B cell (primary cell): ENCODE data around the gene SCMH1. TPM values are rescaled to one million over a fixed set of nuclear protein-coding genes. Genes with fewer than 3 reads are reported as not detected.
"Not testable (repeated sequence)": the region's sequence is repeated elsewhere in the genome, so short reads cannot be mapped to it uniquely, and the experiment has no call there.

Source experiments
- ATAC-seq: fragments of 200-7000 bp; cut with Tn5 transposase; one replicate; pipeline ENCODE4 v1.10.0; 2021; ENCODE audit warnings: low read depth, mild to moderate bottlenecking, moderate number of reproducible peaks, moderate library complexity
- CTCF ChIA-PET: fragments of 350-600 bp; sonication (Branson Sonifier 250); formaldehyde crosslinking; loops from one replicate; lab custom pipeline; 2021; ENCODE audit warnings: antibody characterized with exemption, inconsistent platforms; lab: Charles Lee
- POLR2A ChIA-PET: fragments of 350-600 bp; sonication (Branson Sonifier 250); formaldehyde crosslinking; loops from one replicate; lab custom pipeline; 2021; ENCODE audit warnings: antibody characterized with exemption; lab: Charles Lee
- DNase-seq: peaks from one replicate; pipeline ENCODE4 v3.0.0; 2013
- H2AFZ ChIP-seq: 2 replicates; pipeline ENCODE4 v1.6.1; 2012; ENCODE audit warnings: mild to moderate bottlenecking, low read depth, low read length; ENCODE audit not compliant: insufficient read depth, poor library complexity, severe bottlenecking
- H3K27ac ChIP-seq, 2 donors: 1 replicate in 1 of 2; 2 replicates in 1 of 2; pipeline ENCODE4 v1.5.1; 2012 to 2013; ENCODE audit warnings: low read length in 2 of 2, mild to moderate bottlenecking in 2 of 2, moderate library complexity in 1 of 2
- H3K27me3 ChIP-seq, 4 experiments: fragments of 200-600 bp in 1 of 4; sonication (generic) in 1 of 4; replicated peaks in 1 of 4; 1 replicate in 2 of 4; 2 replicates in 2 of 4; pipeline versions ENCODE4 v1.6.1 to v1.7.0; 2013 to 2016; ENCODE audit warnings: low read length in 3 of 4, mild to moderate bottlenecking in 2 of 4, mixed read lengths in 1 of 4, moderate library complexity in 1 of 4; ENCODE audit not compliant: insufficient read depth in 4 of 4, control insufficient read depth in 3 of 4; ENCODE audit errors: control extremely low read depth in 1 of 4
- H3K36me3 ChIP-seq, 2 experiments: replicated peaks in 1 of 2; 1 replicate in 1 of 2; 2 replicates in 1 of 2; pipeline versions ENCODE4 v1.6.1 to v1.7.1; 2013; ENCODE audit warnings: low read length in 1 of 2; ENCODE audit not compliant: insufficient read depth in 2 of 2, control insufficient read depth in 1 of 2; ENCODE audit errors: control extremely low read depth in 1 of 2, extremely low read depth in 1 of 2
- H3K4me1 ChIP-seq, 2 donors: fragments of 200-600 bp in 1 of 2; sonication (generic) in 1 of 2; 1 replicate in 1 of 2; 2 replicates in 1 of 2; pipeline versions ENCODE4 v1.5.1 to v1.6.1; 2013 to 2017; ENCODE audit warnings: low read length in 2 of 2; ENCODE audit not compliant: control insufficient read depth in 2 of 2, insufficient read depth in 2 of 2
- H3K4me2 ChIP-seq: replicated peaks from 2 replicates; pipeline ENCODE3; 2012; ENCODE audit warnings: mild to moderate bottlenecking, low read depth, low read length; ENCODE audit not compliant: poor library complexity, severe bottlenecking
- H3K4me3 ChIP-seq, 5 experiments: fragments of 200-600 bp in 1 of 5; sonication (generic) in 1 of 5; 1 replicate in 3 of 5; 2 replicates in 2 of 5; pipeline versions ENCODE4 v1.5.1 to v1.7.0; 2011 to 2016; ENCODE audit warnings: low read length in 4 of 5, mild to moderate bottlenecking in 4 of 5, low read depth in 2 of 5, control low read depth in 1 of 5, moderate library complexity in 1 of 5; ENCODE audit not compliant: insufficient read depth in 1 of 5; ENCODE audit errors: control extremely low read depth in 1 of 5, extremely low read depth in 1 of 5
- H3K79me2 ChIP-seq: fragments of 200-600 bp; sonication (generic); one replicate; pipeline ENCODE4 v1.6.0; 2016; ENCODE audit warnings: low read length; ENCODE audit not compliant: control insufficient read depth, insufficient read depth
- H3K9ac ChIP-seq: fragments of 200-600 bp; sonication (generic); 2 replicates; pipeline ENCODE4 v1.6.1; 2017; ENCODE audit warnings: mild to moderate bottlenecking, low read length, moderate library complexity
- H3K9me3 ChIP-seq, 3 donors: one replicate each; pipeline versions ENCODE4 v1.6.1 to v1.7.1; 2013; ENCODE audit warnings: low read length in 2 of 3; ENCODE audit not compliant: control insufficient read depth in 2 of 3, insufficient read depth in 1 of 3; ENCODE audit errors: control extremely low read depth in 1 of 3
- H4K20me1 ChIP-seq: 2 replicates; pipeline ENCODE4 v1.6.0; 2012; ENCODE audit warnings: mild to moderate bottlenecking, low read length; ENCODE audit not compliant: insufficient read depth, control insufficient read depth, poor library complexity, severe bottlenecking
- H3K27ac Mint-ChIP-seq: one replicate; pipeline ENCODE4 v1.8.0; 2021; ENCODE audit warnings: mixed read lengths
- H3K27me3 Mint-ChIP-seq: one replicate; pipeline ENCODE4 v1.8.0; 2021; ENCODE audit warnings: mixed read lengths
- H3K4me1 Mint-ChIP-seq: one replicate; pipeline ENCODE4 v1.8.0; 2021; ENCODE audit warnings: mixed read lengths
- H3K4me3 Mint-ChIP-seq: one replicate; pipeline ENCODE4 v1.8.0; 2021; ENCODE audit warnings: mixed read lengths
- H3K9me3 Mint-ChIP-seq: one replicate; pipeline ENCODE4 v1.8.0; 2022; ENCODE audit warnings: mixed read lengths; ENCODE audit not compliant: insufficient read depth
- CTCF ChIP-seq: fragments of 200-600 bp; IDR thresholded peaks from one replicate; pipeline ENCODE4 v1.8.0; 2022; ENCODE audit warnings: antibody characterized with exemption, mild to moderate bottlenecking
- EZH2 ChIP-seq: IDR thresholded peaks from 2 replicates; pipeline ENCODE4 v1.6.1; 2012; ENCODE audit warnings: borderline replicate concordance, low read depth, mild to moderate bottlenecking, moderate library complexity, low read length; ENCODE audit not compliant: insufficient read depth, poor library complexity, severe bottlenecking
- WGBS: methylation state at CpG from one replicate; pipeline ENCODE4 v1.1.5; 2013; ENCODE audit warnings: missing lambda C conversion rate; ENCODE audit not compliant: insufficient coverage; 5-methylcytosine and 5-hydroxymethylcytosine counted together
- intact Hi-C: fragments of 100-400 bp; cut with micrococcal nuclease; formaldehyde crosslinking; loops from one replicate; pipeline ENCODE4 v1.10.0; 2022
- polyA plus RNA-seq: library from polyadenylated mRNA; depleted of rRNA; stranded (reverse); fragments of >200 nt; gene quantifications from 2 replicates; pipeline ENCODE4 v1.2.3, GENCODE V29; 2012
- total RNA-seq, 2 donors: library from RNA; stranded (reverse); fragments of 120-200 nt in 1 of 2; gene quantifications; 1 replicate in 1 of 2; 2 replicates in 1 of 2; pipeline versions ENCODE4 v1.2.3 to v1.2.4, GENCODE V29; 2013 to 2022

Gene SCMH1
- total and polyA plus RNA-seq, 2 donors (not counting 1 experiment from before 2014, with no cell fraction given), result 29.4 to 33.3 TPM

DNA sequence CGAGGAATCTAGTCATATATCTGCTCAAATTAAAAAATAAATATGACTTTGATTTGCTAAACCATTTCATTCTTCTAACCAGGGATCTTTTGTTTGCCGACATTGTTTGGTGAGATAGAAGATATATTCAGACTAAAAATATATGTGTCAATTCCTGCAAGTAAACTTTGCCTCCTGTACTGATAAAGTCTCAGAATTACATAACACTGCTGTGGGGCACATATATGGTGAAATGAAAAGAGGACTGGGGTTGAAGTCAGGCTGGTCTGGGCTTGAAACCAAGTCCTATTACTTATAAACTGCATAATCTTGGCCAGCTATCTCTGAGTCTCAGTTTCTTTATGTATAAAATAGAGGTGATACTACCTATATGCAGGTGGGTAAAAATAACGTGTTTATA is 9.8 kb downstream of the SCMH1 start:
- ChIA-PET POLR2A (interaction anchor here (0.7 kb wide), 1 partner anchor 1433 kb away, joined by 3 read pairs; no protein-coding TSS in a partner anchor), CTCF (interaction anchor here (1.0 kb wide), 1 partner anchor 8 kb away, joined by 3 read pairs; no protein-coding TSS in a partner anchor)
- WGBS, result no CpG with 5 or more reads among the region's 3 CpGs
- Histone ChIP-seq H3K9me3 (no peaks in the 10 kb centered on the region), H3K4me1 (no peaks in the 10 kb centered on the region), H3K4me3 (no peak overlapping the region), H3K4me2 (no peak overlapping the region), H3K9ac (no peak overlapping the region), H3K36me3 (no peaks in the 10 kb centered on the region), H3K79me2 (peaks cover 42% of the 10 kb centered on the region), H3K27ac (no peak overlapping the region), H4K20me1 (no peaks in the 10 kb centered on the region), H3K27me3 (no peaks in the 10 kb centered on the region), H2AFZ (no peak overlapping the region)
- DNase-seq (no peak), ATAC-seq (no peak)
- intact Hi-C loops, result no loop called here
- TF ChIP-seq EZH2, result no peak
- no peak for TF ChIP-seq CTCF
- Mint-ChIP-seq H3K27ac (no peak overlapping the region), H3K9me3 (no peaks in the 10 kb centered on the region), H3K4me3 (no peak overlapping the region), H3K27me3 (no peaks in the 10 kb centered on the region), H3K4me1 (peaks cover 5% of the 10 kb centered on the region)

DNA sequence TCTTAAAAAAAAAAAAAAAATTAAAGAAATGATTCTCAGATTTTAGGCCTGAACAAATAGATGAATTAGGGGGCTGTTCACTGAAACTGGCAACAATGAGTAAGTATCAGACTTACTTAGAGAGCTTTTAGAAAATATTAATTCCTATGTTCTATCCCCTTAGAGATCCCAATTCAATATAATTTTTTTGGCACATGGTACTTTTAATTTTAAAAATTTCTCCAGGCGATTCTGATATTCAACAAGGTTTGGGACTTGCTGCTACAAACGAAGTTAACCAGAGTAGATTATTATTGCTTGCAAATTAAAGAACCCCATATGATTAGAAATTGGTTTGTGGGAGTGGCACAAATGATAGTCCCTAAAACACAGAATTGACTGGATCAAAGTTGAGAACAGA is 11.4 kb downstream of the SCMH1 start:
- Mint-ChIP-seq H3K9me3 (no peaks in the 10 kb centered on the region), H3K27me3 (no peaks in the 10 kb centered on the region), H3K4me1 (peaks cover 8% of the 10 kb centered on the region), H3K4me3 (no peak overlapping the region), H3K27ac (no peak overlapping the region)
- DNase-seq (no peak), ATAC-seq (no peak)
- Histone ChIP-seq H3K4me1 (no peaks in the 10 kb centered on the region), H3K36me3 (no peaks in the 10 kb centered on the region), H2AFZ (no peak overlapping the region), H3K4me2 (no peak overlapping the region), H3K27me3 (no peaks in the 10 kb centered on the region), H3K4me3 (no peak overlapping the region), H3K9ac (no peak overlapping the region), H3K9me3 (no peaks in the 10 kb centered on the region), H4K20me1 (peaks cover 4% of the 10 kb centered on the region), H3K27ac (no peak overlapping the region), H3K79me2 (peaks cover 45% of the 10 kb centered on the region)
- WGBS, result no CpG with 5 or more reads among the region's 2 CpGs
- no peak for TF ChIP-seq EZH2
- no peak for TF ChIP-seq CTCF
- intact Hi-C loops, result no loop called here
- ChIA-PET CTCF (no interaction called here), POLR2A (no interaction called here)

- H3K27ac Mint-ChIP-seq, H3K27me3 ChIP-seq, ATAC-seq, H3K4me3 ChIP-seq, H3K9me3 ChIP-seq, H3K4me3 Mint-ChIP-seq, H4K20me1 ChIP-seq, H3K9me3 Mint-ChIP-seq, intact Hi-C loops, DNase-seq, POLR2A ChIA-PET, H3K9ac ChIP-seq, H3K36me3 ChIP-seq, H3K4me1 ChIP-seq, H3K27me3 Mint-ChIP-seq, H2AFZ ChIP-seq, H3K4me1 Mint-ChIP-seq, H3K27ac ChIP-seq, H3K4me2 ChIP-seq: not testable (repeated sequence)
- WGBS, result no CpG with 5 or more reads among the region's 2 CpGs
- H3K79me2 ChIP-seq, result peaks cover 50% of the 10 kb centered on the region
- CTCF ChIA-PET, result interaction anchor here (0.7 kb wide), 1 partner anchor 1108 kb away, joined by 4 read pairs; no protein-coding TSS in a partner anchor
Observed at GRCh38 chr1:41229219-41229618, 12.9 kb downstream of the SCMH1 start.
